ENCODE data around the gene PLCXD1.

DNA sequence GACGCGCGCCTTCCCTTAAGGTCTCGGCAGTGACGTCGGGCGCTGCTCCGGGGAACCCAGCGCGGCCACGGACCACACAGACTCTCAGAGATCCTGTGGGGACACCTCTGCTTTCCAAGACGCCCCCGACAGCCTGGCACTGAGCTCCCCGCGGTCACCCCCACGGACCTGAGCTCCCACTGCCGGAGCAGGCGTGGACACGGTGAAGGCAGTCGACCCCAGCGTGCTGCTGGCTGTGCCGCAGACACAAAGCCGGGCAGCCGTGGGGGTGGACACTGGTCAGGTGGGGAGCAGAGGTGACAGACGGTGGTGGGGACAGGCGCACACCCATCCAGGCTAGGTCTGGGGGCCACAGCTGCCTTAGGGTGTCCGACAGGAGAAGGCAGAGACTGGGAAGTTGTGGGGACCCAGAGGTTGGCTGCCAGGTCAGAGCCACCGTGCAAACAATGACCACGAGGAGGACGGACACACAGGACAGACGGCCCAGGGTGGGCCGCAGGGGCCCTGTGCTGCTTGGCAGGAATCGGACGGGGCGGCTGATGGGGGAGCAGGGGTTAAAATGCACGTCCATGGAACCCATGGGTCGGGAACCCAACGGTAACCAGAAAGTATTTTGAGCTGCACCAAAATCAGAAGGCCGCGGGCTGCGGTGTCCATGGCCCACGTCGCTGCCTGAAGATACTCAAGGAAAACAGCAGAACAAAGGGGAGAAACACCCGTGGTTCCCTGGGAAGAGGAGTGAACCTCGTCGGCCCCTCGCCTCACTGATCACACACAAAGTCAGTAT lies 54.0 kb downstream of the PLCXD1 start:
- TF ChIP-seq, protein P1, sequence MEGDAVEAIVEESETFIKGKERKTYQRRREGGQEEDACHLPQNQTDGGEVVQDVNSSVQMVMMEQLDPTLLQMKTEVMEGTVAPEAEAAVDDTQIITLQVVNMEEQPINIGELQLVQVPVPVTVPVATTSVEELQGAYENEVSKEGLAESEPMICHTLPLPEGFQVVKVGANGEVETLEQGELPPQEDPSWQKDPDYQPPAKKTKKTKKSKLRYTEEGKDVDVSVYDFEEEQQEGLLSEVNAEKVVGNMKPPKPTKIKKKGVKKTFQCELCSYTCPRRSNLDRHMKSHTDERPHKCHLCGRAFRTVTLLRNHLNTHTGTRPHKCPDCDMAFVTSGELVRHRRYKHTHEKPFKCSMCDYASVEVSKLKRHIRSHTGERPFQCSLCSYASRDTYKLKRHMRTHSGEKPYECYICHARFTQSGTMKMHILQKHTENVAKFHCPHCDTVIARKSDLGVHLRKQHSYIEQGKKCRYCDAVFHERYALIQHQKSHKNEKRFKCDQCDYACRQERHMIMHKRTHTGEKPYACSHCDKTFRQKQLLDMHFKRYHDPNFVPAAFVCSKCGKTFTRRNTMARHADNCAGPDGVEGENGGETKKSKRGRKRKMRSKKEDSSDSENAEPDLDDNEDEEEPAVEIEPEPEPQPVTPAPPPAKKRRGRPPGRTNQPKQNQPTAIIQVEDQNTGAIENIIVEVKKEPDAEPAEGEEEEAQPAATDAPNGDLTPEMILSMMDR (IDR thresholded peaks at IDR 0.05), result no peak
- TF ChIP-seq EP300 (IDR thresholded peaks at IDR 0.05), result no peak
- TF ChIP-seq POLR2A (IDR thresholded peaks at IDR 0.05), result no peak

Data from tibial nerve (tissue), 4 donors.